SK-N-SH (cell line): Measurements from ENCODE around the gene MYO10. TPM values are rescaled to one million over a fixed set of nuclear protein-coding genes. Genes with fewer than 3 reads are reported as not detected.
A peak's percentile ranks its signal among the peaks of the same experiment; 100 is the strongest.

ENCODE experiments used
- CTCF ChIA-PET: fragments of 300-600, 350-600 bp; formaldehyde crosslinking; extraction: SDS; loops from one replicate; lab custom pipeline; 2021; lab: Yijun Ruan, JAX
- POLR2A ChIA-PET: fragments of 350-600 bp; sonication (Branson Sonifier 250); formaldehyde crosslinking; extraction: SDS; loops from one replicate; lab custom pipeline; 2020; ENCODE audit warnings: antibody characterized with exemption, inconsistent platforms; lab: Yijun Ruan, JAX
- DNase-seq: peaks from one replicate; pipeline ENCODE4 v3.0.0; 2012
- H2AFZ ChIP-seq: fragments of 200-600 bp; sonication (generic); 2 replicates; pipeline ENCODE4 v1.8.1; 2016; ENCODE audit warnings: antibody characterized with exemption, mild to moderate bottlenecking, low read depth
- H3F3A ChIP-seq: fragments of 200-600 bp; sonication (generic); replicated peaks from 2 replicates; pipeline ENCODE3; 2016; ENCODE audit warnings: antibody characterized with exemption, mild to moderate bottlenecking; ENCODE audit not compliant: insufficient read depth
- H3K27ac ChIP-seq, 2 experiments: fragments of 200-500 bp in 1 of 2; fragments of 200-600 bp in 1 of 2; sonication (Bioruptor generic) in 1 of 2; sonication (generic), shearing (Covaris generic) in 1 of 2; 2 replicates each; pipeline versions ENCODE4 v1.5.1 to v1.6.1; 2014 to 2016; ENCODE audit warnings: low read depth in 2 of 2, inconsistent platforms in 1 of 2, low read length in 1 of 2, mild to moderate bottlenecking in 1 of 2, mixed read lengths in 1 of 2
- H3K27me3 ChIP-seq: fragments of 200-600 bp; sonication (generic), shearing (Covaris generic); 2 replicates; pipeline ENCODE4 v1.6.1; 2016; ENCODE audit warnings: mixed run types; ENCODE audit not compliant: insufficient read depth
- H3K36me3 ChIP-seq, 2 experiments: fragments of 200-500 bp in 1 of 2; fragments of 200-600 bp in 1 of 2; sonication (Bioruptor generic) in 1 of 2; sonication (generic) in 1 of 2; replicated peaks in 1 of 2; 2 replicates each; pipeline versions ENCODE3 to v1.5.1; 2014 to 2016; ENCODE audit warnings: low read length in 1 of 2, mild to moderate bottlenecking in 1 of 2; ENCODE audit not compliant: insufficient read depth in 2 of 2, control insufficient read depth in 1 of 2
- H3K4me1 ChIP-seq, 2 experiments: fragments of 200-500 bp in 1 of 2; fragments of 200-600 bp in 1 of 2; sonication (Bioruptor generic) in 1 of 2; sonication (generic), shearing (Covaris generic) in 1 of 2; 2 replicates each; pipeline versions ENCODE4 v1.5.1 to v1.6.1; 2014 to 2016; ENCODE audit warnings: low read depth in 1 of 2, low read length in 1 of 2, mixed run types in 1 of 2; ENCODE audit not compliant: insufficient read depth in 2 of 2, control insufficient read depth in 1 of 2
- H3K4me2 ChIP-seq: fragments of 200-600 bp; sonication (generic), shearing (Covaris generic); 2 replicates; pipeline ENCODE4 v1.6.1; 2017; ENCODE audit warnings: mixed run types
- H3K4me3 ChIP-seq, 2 experiments: fragments of 200-500 bp in 1 of 2; fragments of 200-600 bp in 1 of 2; sonication (Bioruptor generic) in 1 of 2; sonication (generic), shearing (Covaris generic) in 1 of 2; 2 replicates each; pipeline versions ENCODE4 v1.5.1 to v1.8.1; 2014 to 2016; ENCODE audit warnings: low read depth in 2 of 2, inconsistent platforms in 1 of 2, low read length in 1 of 2, mild to moderate bottlenecking in 1 of 2, mixed read lengths in 1 of 2, moderate library complexity in 1 of 2
- H3K79me2 ChIP-seq: fragments of 200-600 bp; sonication (generic); 2 replicates; pipeline ENCODE4 v1.8.1; 2017; ENCODE audit warnings: mild to moderate bottlenecking; ENCODE audit not compliant: insufficient read depth
- H3K9ac ChIP-seq: fragments of 200-600 bp; sonication (generic); 2 replicates; pipeline ENCODE4 v1.6.1; 2017; ENCODE audit warnings: mixed run types
- H3K9me2 ChIP-seq: fragments of 200-600 bp; sonication (generic); 2 replicates; pipeline ENCODE4 v1.6.1; 2017; ENCODE audit warnings: mixed run types
- H3K9me3 ChIP-seq: fragments of 200-600 bp; sonication (generic); 2 replicates; pipeline ENCODE4 v1.6.1; 2017; ENCODE audit warnings: mixed run types, mild to moderate bottlenecking, moderate library complexity
- H4K20me1 ChIP-seq: fragments of 200-600 bp; sonication (generic); 2 replicates; pipeline ENCODE4 v1.6.1; 2017; ENCODE audit warnings: mild to moderate bottlenecking, mixed run types; ENCODE audit not compliant: insufficient read depth
- CHD2 ChIP-seq: fragments of 150-350 bp; IDR thresholded peaks from 2 replicates; pipeline ENCODE4 v1.6.1; 2018; ENCODE audit warnings: low read length; ENCODE audit not compliant: partially characterized antibody
- CTCF ChIP-seq: fragments of 200-600 bp; sonication (generic); IDR thresholded peaks from 2 replicates; pipeline ENCODE4 v1.6.1; 2017; ENCODE audit warnings: antibody characterized with exemption, mild to moderate bottlenecking, moderate library complexity
- ELF1 ChIP-seq: IDR thresholded peaks from 2 replicates; pipeline ENCODE4 v1.4.0; 2012
- EP300 ChIP-seq, 2 experiments: IDR thresholded peaks; 2 replicates each; pipeline versions ENCODE4 v1.4.0 to v1.6.1; 2012; ENCODE audit warnings: borderline replicate concordance in 1 of 2, low read depth in 1 of 2, low read length in 1 of 2
- EZH2phosphoT487 ChIP-seq: fragments of 200-600 bp; sonication (generic); IDR thresholded peaks from 2 replicates; pipeline ENCODE4 v1.6.1; 2017; ENCODE audit warnings: low read depth, mixed run types, mild to moderate bottlenecking, antibody characterized with exemption, moderate library complexity, borderline replicate concordance
- MAX ChIP-seq: IDR thresholded peaks from 2 replicates; pipeline ENCODE4 v1.4.0; 2012; ENCODE audit warnings: low read depth
- MEF2A ChIP-seq: IDR thresholded peaks from 2 replicates; pipeline ENCODE4 v1.4.0; 2012; ENCODE audit warnings: low read depth, borderline replicate concordance
- NRF1 ChIP-seq: IDR thresholded peaks from 2 replicates; pipeline ENCODE4 v1.6.1; 2012; ENCODE audit warnings: low read depth, mild to moderate bottlenecking, low read length
- POLR2AphosphoS5 ChIP-seq: IDR thresholded peaks from 2 replicates; pipeline ENCODE4 v1.6.1; 2012; ENCODE audit warnings: low read depth, low read length
- RCOR1 ChIP-seq: fragments of 150-350 bp; IDR thresholded peaks from 2 replicates; pipeline ENCODE4 v1.6.1; 2017; ENCODE audit warnings: antibody characterized with exemption, low read length
- SIN3A ChIP-seq: IDR thresholded peaks from 2 replicates; pipeline ENCODE4 v1.6.1; 2012; ENCODE audit warnings: low read depth, mild to moderate bottlenecking, low read length, moderate library complexity, borderline replicate concordance
- SMC3 ChIP-seq: IDR thresholded peaks from 2 replicates; pipeline ENCODE4 v1.6.1; 2012; ENCODE audit warnings: low read depth, low read length, improper control_type of control experiment
- TAF1 ChIP-seq: IDR thresholded peaks from 2 replicates; pipeline ENCODE4 v1.6.1; 2012; ENCODE audit warnings: low read depth, mild to moderate bottlenecking, low read length, moderate library complexity, borderline replicate concordance
- TCF12 ChIP-seq: IDR thresholded peaks from 2 replicates; pipeline ENCODE4 v1.4.0; 2012
- TEAD4 ChIP-seq: IDR thresholded peaks from 2 replicates; pipeline ENCODE4 v1.4.0; 2012; ENCODE audit warnings: mild to moderate bottlenecking, borderline replicate concordance; ENCODE audit not compliant: insufficient read depth
- YY1 ChIP-seq: IDR thresholded peaks from 2 replicates; pipeline ENCODE4 v1.4.0; 2012; ENCODE audit warnings: low read depth, mild to moderate bottlenecking
- WGBS: methylation state at CpG from one replicate; pipeline ENCODE4 v1.1.6; 2017; ENCODE audit warnings: low lambda C conversion rate; 5-methylcytosine and 5-hydroxymethylcytosine counted together
- polyA plus RNA-seq, 3 experiments: library from polyadenylated mRNA; depleted of rRNA; stranded (reverse); fragments of >200 nt; gene quantifications; 2 replicates each; pipeline ENCODE4 v1.2.3, GENCODE V29; 2012

The MYO10 gene
- polyA plus RNA-seq, 1 of the 3 experiments (the other 2 are of a cell fraction), result 8.1 TPM

GRCh38 chr5:16855485-16855884 is 80.6 kb downstream of the MYO10 start (continued):
- no peak; the same call in 1 of the 2 replicates for TF ChIP-seq SIN3A
- TF ChIP-seq YY1, result no peak
- peak in 1 of 2 experiments; percentile 80; a peak in 2 of 4 replicates for TF ChIP-seq EP300 (IDR thresholded peaks at IDR 0.05; ENCODE audit: borderline replicate concordance in 1 of 2, low read depth in 1 of 2, low read length in 1 of 2)
- peak; percentile 82 for TF ChIP-seq RCOR1
- no peak for TF ChIP-seq TAF1
- TF ChIP-seq CTCF, result no peak
- peak; percentile 72 for TF ChIP-seq TCF12
- no peak for TF ChIP-seq MAX

GRCh38 chr5:16854351-16854750 is 81.7 kb downstream of the MYO10 start:
- H3K4me3 ChIP-seq, result no peak overlapping the region
- no peaks in the 10 kb centered on the region for H3K9me3 ChIP-seq
- DNase-seq, result no peak
- no peaks in the 10 kb centered on the region for H3K27me3 ChIP-seq
- WGBS, result 42% methylated on average over 2 of the region's 2 CpGs
- H3K36me3 ChIP-seq, result peaks cover 0 to 14% of the 10 kb centered on the region in 2 experiments
- CTCF ChIA-PET, result interaction anchor here (0.7 to 4.3 kb wide), 6 partner anchors 9 to 336 kb away, joined by 3 to 18 read pairs (median 6); no protein-coding TSS in a partner anchor
- peaks cover 99% of the 10 kb centered on the region for H3K79me2 ChIP-seq
- H3K9ac ChIP-seq, result no peak overlapping the region
- H3K4me1 ChIP-seq, result peaks cover 27 to 37% of the 10 kb centered on the region in 2 experiments; a peak in 3 of 4 replicates
- POLR2A ChIA-PET, result no interaction called here
- H3K9me2 ChIP-seq, result no peaks in the 10 kb centered on the region
- no peak overlapping the region for H2AFZ ChIP-seq
- peak overlapping the region in 1 of 2 experiments; percentile 43; a peak in 1 of 4 replicates for H3K27ac ChIP-seq
- H3K4me2 ChIP-seq, result no peak overlapping the region
- H3F3A ChIP-seq, result peaks cover 14% of the 10 kb centered on the region
- TF ChIP-seq EP300 (IDR thresholded peaks at IDR 0.05; ENCODE audit: borderline replicate concordance in 1 of 2, low read depth in 1 of 2, low read length in 1 of 2) (peak in 1 of 2 experiments; percentile 34; a peak in 1 of 4 replicates), ELF1 (no peak)
- H4K20me1 ChIP-seq, result peaks cover 93% of the 10 kb centered on the region

GRCh38 chr5:16853518-16853917 is 82.6 kb downstream of the MYO10 start:
- Histone ChIP-seq H3K9ac (no peak overlapping the region), H2AFZ (no peak overlapping the region), H3K79me2 (peaks cover 99% of the 10 kb centered on the region), H3K27me3 (no peaks in the 10 kb centered on the region), H3K36me3 (peaks cover 0 to 10% of the 10 kb centered on the region in 2 experiments), H3K9me2 (no peaks in the 10 kb centered on the region), H3K27ac (no peak overlapping the region), H3K4me3 (no peak overlapping the region), H3F3A (peaks cover 15% of the 10 kb centered on the region), H4K20me1 (peaks cover 93% of the 10 kb centered on the region), H3K9me3 (no peaks in the 10 kb centered on the region), H3K4me2 (no peak overlapping the region), H3K4me1 (peaks cover 27 to 37% of the 10 kb centered on the region in 2 experiments; a peak in 3 of 4 replicates)
- no peak for TF ChIP-seq TEAD4
- TF ChIP-seq SMC3, result no peak
- TF ChIP-seq SIN3A, result no peak
- TF ChIP-seq TAF1, result no peak
- no peak for TF ChIP-seq ELF1
- no peak for TF ChIP-seq NRF1
- TF ChIP-seq MEF2A, result no peak
- TF ChIP-seq EZH2phosphoT487, result no peak
- no peak for TF ChIP-seq POLR2AphosphoS5
- no peak for TF ChIP-seq CHD2
- ChIA-PET POLR2A (interaction anchor here (0.6 kb wide), 1 partner anchor 61 kb away, joined by 3 read pairs; no protein-coding TSS in a partner anchor), CTCF (interaction anchor here (0.7 to 1.4 kb wide), 3 partner anchors 13 to 337 kb away, joined by 3 to 8 read pairs (median 6); no protein-coding TSS in a partner anchor)
- 93% methylated on average over 4 of the region's 4 CpGs for WGBS
- no peak for DNase-seq
